SHP77 treated with DMSO at 0.1 percent for 48 hours (cell line): Measurements from ENCODE around the gene EMILIN2.
"Not testable (repeated sequence)": the region's sequence is repeated elsewhere in the genome, so short reads cannot be mapped to it uniquely, and the experiment has no call there.

Source experiments
- DNase-seq: peaks from one replicate; lab custom pipeline; 2025; lab: John Stamatoyannopoulos, UW

Gene EMILIN2

DNA sequence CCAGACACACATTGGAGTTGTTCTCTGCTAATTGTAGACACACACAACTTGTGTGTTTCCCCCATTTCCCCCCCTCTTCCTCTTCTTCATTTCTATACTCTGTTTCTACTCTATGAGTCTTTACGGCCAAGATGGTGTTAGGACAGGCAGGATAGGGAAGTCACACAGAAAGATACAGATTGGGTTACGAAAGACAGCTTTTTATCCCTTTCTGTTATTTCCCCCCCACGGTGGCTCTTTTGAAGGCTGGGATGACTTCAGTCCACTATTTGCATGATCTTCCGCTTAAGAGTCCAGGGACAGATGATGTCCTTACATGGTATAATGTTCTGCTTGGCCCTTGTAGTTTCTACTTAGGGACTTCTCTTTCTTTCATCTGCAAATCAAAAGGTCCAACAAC, 1.6 kb upstream of the EMILIN2 start:
- DNase-seq, result no peak

DNA sequence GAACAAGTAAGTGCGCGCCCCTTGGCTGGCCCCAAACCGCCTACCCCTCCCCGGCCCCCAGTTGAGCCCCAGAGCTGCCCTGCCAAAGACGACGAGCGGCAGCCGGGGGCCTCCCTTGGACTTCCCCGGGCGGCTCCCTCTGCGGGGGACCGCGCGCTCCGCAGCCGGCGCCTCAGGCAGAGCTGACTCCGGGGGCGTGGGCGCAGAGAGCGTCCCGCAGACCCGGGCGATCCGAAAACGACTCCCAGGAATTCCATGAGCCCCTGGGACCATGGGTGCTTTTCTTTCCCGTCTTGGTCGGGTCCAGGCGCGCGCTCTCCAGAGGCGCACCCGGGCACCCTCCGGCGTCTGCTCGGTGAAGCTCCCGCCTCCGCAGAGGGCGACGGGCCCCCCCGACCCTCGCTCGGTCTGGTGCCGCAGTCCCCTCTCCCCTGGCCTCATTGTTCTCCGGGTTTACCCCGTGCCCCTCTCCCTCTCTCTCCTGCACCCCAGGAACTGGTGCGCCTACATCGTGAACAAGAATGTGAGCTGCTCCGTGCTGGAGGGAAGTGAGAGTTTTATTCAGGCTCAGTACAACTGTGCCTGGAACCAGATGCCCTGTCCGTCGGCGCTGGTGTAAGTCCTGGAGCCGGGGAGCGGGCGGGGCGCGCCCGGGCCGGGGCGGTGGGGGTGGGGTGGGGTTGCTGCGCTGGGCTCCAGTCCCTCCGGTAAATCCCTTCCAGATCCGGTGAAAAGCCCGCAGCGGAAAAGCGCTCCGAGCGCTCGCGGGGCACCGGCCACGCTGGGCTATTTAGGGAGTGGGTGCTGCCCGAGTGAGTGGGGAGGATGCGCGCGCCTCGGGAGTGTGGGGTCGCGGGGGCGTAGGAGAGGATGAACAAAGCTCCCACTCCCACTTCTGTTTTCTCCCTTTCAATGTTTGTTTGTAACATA, 776 bp downstream of the EMILIN2 start:
- no peak for DNase-seq

GRCh38 chr18:2848247-2849246, 1.7 kb downstream of the EMILIN2 start:
- no peak for DNase-seq

- no peak for DNase-seq
These were observed 4.0 kb downstream of the EMILIN2 start for GRCh38 chr18:2850816-2851215.

DNA sequence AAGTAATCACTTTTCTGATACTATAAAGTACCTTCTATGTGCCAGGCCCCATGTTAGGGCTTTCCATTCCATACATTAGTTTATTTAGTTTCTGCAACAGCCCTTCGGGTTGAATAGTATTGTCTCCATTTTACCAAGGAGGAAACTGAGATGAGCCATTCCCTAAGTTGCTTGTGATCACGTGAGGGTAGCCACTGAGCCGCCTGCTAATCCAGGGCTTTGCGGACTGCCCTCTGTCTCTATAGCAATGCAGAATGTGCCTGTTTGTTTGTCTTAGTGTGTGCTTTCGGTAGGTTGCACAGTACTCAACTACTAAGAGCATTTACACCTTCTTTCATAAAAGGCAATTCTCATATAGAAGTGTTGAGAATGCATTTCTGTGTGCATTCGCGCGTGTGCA, 5.0 kb downstream of the EMILIN2 start:
- DNase-seq, result no peak

DNA sequence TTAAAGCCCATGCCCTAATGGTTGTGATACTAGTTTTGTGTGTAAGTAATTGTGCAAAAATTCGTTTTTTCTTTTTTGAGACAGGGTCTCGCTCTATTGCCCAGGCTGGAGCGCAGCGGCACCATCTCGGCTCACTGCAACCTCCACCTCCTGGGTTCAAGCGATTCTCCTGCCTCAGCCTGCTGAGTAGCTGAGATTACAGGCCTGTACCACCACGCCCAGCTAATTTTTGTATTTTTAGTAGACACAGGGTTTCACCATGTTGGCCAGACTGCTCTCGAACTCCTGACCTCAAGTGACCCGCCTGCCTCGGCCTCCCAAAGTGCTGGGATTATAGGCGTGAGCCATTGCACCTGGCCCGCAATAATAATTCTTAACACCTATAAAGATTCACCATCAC, 5.7 kb downstream of the EMILIN2 start:
- not testable (repeated sequence) for DNase-seq

- no peak for DNase-seq
These were observed 6.5 kb downstream of the EMILIN2 start for GRCh38 chr18:2853173-2853925.

DNA sequence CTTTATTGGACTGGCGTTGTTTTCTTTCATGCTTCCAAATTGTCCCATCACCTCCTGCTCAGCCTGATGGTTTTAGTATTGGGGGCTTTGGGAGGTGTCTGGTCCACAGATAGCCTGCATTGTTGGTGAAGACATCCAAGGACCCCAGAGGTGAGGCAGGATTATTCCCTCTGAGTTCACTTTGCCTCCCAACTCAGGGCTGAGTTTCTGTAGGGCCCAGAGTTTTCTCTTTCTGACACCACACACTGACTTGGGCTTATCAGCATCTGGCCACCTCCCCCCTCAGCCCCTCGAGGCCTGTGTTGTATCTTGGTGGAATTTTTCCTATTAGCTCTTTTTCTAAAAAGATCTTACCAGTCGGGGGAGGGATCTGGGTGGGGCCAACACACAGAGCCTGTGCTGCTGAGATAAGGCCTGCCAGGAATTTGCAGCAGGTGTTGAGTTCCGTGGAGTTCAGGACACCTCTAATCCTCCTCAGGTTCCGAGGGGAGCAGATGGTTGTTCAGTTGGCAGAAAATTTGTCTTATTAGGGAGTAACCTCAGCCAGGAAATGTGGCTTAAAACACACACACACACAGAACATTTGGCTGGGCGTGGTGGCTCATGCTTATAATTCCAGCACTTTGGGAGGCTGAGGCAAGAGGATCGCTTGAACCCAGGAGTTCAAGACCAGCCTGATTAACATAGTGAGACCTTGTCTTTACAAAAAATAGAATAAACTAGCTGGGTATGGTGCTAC, 7.3 kb downstream of the EMILIN2 start:
- no peak for DNase-seq

GRCh38 chr18:2854875-2855274, 8.1 kb downstream of the EMILIN2 start:
- DNase-seq, result no peak

DNA sequence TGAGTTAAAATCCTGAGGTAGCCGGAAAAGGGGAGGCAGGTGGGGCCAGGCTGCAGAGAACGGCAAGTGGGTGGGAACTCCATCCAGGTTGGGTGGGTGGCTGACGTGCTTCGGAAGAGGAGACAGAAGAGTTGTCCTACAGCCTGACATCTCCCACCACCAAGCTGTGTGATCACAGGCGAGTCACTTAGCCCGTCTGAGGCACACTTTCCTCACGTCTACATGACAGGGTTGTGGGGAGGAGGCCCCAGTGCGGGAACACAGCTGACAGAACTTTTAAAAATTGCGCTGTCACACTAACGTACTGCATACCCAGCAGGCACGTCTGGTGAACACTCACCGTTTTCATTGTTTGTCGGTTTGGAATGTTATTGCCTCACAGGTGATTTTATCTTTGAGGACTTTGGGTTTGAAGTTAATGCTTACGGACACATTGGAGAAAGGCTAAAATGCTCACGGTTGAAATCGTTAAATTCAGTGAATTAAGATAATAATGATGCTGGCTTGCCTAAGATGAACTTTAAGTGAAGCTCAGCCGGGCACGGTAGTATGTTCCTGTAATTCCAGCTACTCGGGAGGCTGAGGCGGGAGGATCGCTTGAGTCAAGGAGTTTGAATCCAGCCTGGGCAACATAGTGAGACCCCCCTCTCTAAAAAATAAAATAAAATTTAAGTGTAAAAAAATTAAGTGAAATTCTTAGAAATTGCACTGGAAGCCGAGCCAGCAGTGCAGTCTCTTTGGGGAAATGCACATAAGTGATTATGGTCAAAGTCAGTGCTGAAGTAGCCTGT, 8.9 kb downstream of the EMILIN2 start:
- DNase-seq, result no peak

DNA sequence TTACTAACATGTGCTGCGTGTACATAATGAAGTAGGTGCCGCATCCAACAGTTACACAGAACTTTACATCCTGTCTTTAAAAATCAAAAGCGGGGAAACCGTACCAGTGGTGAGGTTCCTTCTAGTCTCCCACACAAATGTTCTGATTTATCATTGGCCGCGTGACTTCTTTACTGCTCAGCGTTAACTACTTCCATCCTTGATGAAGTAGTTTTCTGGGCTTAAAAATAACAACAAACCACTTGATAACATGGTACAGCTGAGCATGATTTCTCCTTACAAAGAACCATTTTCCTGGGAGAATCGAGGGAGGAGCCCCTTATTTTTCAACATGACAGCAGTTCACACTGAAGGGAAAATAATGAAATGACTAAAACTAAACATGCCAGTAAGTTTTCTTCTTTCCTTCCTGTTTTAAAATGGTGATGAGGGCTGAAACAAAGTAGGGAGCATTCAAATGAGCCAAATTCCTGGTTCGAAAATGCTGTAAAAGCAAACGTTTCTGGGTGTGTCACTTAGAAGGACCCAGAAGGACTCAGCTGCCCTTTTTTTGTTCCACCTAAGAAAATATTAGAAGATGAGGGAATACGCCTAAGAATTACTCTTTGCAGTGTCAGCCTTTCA, 9.9 kb downstream of the EMILIN2 start:
- no peak for DNase-seq

GRCh38 chr18:2857491-2858131, 10.8 kb downstream of the EMILIN2 start:
- no peak for DNase-seq

- DNase-seq, result not testable (repeated sequence)
These were observed 13.6 kb downstream of the EMILIN2 start for GRCh38 chr18:2860397-2860796.

GRCh38 chr18:2863997-2864396, 17.2 kb downstream of the EMILIN2 start:
- DNase-seq, result not testable (repeated sequence)

- not testable (repeated sequence) for DNase-seq
These were observed 19.7 kb downstream of the EMILIN2 start for GRCh38 chr18:2866465-2866864.

- no peak for DNase-seq
These were observed 22.4 kb downstream of the EMILIN2 start for GRCh38 chr18:2869207-2869606.

- no peak for DNase-seq
These were observed 24.4 kb downstream of the EMILIN2 start for GRCh38 chr18:2871111-2871720.

GRCh38 chr18:2872095-2872494, 25.3 kb downstream of the EMILIN2 start:
- no peak for DNase-seq

DNA sequence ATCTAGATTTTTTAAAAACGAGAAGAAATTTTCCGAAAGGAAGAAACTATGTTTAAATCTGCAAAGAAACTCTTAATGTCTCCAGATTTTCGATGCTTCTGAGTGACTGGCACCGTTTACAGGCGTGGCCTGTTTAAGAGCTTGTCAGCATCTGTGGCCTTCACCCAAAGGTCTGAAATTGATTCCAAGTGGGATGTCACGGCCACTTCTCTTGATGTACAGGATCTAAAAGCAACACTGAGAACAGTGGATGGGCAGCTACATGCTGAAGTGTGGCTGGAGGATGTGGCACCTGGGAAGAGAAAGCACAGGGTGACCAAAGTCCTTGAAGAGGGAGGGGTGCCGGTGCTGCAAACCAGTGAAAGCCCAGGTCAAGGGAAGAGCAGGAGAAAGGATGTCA, 28.0 kb downstream of the EMILIN2 start:
- no peak for DNase-seq
